HepG2 (cell line): Measurements from ENCODE around the gene PDE3A.
"Not testable (repeated sequence)": the region's sequence is repeated elsewhere in the genome, so short reads cannot be mapped to it uniquely, and the experiment has no call there.

ENCODE experiments used
- NR1H2 ChIP-seq: sonication (generic); formaldehyde crosslinking; IDR thresholded peaks from 2 replicates; pipeline ENCODE4 v1.8.1; 2022; ENCODE audit warnings: low read depth, missing genetic modification reagents, borderline replicate concordance
- TP53 ChIP-seq: sonication (generic); formaldehyde crosslinking; conservative IDR thresholded peaks from 2 replicates; pipeline ENCODE4 v1.4.0; 2020; ENCODE audit warnings: missing genetic modification reagents

DNA sequence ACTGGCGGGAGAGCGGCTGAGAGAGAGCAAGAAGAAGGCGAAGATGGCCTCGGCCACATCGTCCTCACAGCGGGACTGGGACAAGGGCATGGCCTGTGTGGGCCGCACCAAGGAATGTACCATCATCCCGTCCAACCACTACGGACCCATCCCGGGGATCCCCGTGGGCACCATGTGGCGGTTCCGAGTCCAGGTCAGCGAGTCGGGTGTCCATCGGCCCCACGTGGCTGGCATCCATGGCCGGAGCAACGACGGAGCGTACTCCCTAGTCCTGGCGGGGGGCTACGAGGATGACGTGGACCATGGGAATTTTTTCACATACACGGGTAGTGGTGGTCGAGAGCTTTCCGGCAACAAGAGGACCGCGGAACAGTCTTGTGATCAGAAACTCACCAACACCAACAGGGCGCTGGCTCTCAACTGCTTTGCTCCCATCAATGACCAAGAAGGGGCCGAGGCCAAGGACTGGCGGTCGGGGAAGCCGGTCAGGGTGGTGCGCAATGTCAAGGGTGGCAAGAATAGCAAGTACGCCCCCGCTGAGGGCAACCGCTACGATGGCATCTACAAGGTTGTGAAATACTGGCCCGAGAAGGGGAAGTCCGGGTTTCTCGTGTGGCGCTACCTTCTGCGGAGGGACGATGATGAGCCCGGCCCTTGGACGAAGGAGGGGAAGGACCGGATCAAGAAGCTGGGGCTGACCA, 183.6 kb downstream of the PDE3A start:
- not testable (repeated sequence) for TF ChIP-seq NR1H2, TP53
